Measurements from ENCODE around the gene ECM1.
A peak's percentile ranks its signal among the peaks of the same experiment; 100 is the strongest.

ECM1 gene

DNA sequence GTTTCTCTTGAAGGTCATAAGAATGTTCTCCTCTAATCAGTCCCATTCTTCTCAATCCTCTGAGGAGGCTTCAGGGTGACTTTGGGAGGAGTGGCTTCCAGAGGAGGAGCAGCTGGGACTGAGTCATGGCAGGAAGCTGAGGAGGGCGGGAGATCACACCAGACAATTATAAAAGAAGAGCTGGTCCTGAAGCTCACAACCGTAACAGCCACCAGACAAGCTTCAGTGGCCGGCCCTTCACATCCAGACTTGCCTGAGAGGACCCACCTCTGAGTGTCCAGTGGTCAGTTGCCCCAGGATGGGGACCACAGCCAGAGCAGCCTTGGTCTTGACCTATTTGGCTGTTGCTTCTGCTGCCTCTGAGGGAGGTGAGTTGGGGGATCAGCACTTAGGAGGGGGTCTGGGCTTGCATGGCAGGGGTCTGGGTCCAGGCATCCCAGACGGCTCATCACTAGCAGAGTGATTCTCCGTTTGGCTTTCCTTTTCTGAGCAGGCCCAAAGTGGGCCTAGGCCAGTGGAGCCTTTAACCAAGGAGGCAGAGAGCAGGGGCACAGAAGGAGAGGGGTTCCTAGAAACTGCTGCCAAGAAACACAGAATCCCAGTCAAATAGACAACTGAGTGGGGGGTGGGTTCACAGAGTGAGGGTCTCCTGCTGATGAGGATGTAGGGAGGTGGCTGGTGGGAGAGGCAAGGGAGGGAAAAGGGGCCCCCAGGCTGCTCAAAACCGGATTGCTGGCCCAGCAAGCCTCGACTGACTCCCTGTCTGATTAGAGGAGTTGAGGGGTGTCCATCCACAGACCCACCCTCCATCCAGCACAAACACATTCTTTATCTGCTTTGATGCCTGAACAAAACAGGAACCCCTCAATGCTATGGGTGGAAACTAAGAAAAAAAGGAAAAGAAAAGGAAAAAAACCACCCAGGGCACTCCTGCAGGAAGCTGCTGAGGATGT lies at the start of gene ECM1:
Gene ECM1 (plus strand): TSS at position 198 of the 953 bp plus-strand sequence. CDS start 101 bp downstream, at position 299.
- peak within 1 kb of the TSS; percentile 28 to 53 (median 48) for H3K4me3 Mint-ChIP-seq

GRCh38 chr1:150464422-150464826 lies 43.5 kb upstream of the ECM1 start:
- TF ChIP-seq, protein P1, sequence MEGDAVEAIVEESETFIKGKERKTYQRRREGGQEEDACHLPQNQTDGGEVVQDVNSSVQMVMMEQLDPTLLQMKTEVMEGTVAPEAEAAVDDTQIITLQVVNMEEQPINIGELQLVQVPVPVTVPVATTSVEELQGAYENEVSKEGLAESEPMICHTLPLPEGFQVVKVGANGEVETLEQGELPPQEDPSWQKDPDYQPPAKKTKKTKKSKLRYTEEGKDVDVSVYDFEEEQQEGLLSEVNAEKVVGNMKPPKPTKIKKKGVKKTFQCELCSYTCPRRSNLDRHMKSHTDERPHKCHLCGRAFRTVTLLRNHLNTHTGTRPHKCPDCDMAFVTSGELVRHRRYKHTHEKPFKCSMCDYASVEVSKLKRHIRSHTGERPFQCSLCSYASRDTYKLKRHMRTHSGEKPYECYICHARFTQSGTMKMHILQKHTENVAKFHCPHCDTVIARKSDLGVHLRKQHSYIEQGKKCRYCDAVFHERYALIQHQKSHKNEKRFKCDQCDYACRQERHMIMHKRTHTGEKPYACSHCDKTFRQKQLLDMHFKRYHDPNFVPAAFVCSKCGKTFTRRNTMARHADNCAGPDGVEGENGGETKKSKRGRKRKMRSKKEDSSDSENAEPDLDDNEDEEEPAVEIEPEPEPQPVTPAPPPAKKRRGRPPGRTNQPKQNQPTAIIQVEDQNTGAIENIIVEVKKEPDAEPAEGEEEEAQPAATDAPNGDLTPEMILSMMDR (IDR thresholded peaks at IDR 0.05; ENCODE audit: unreplicated experiment in 3 of 3) = peak; percentile 61 to 77 (median 76)
- no peak overlapping the region for H3K27ac Mint-ChIP-seq
- H3K27me3 Mint-ChIP-seq (ENCODE audit: low read depth) = no peaks in the 10 kb centered on the region
- no peaks in the 10 kb centered on the region for H3K4me1 Mint-ChIP-seq
- no peaks in the 10 kb centered on the region for H3K9me3 Mint-ChIP-seq
- H3K4me3 Mint-ChIP-seq = no peak overlapping the region
- H3K36me3 Mint-ChIP-seq (ENCODE audit: low read depth) = peaks cover 27% of the 10 kb centered on the region

More for the DNA sequence above, at the start of gene ECM1:
- peaks cover 43% of the 10 kb centered on the region for H3K36me3 Mint-ChIP-seq (ENCODE audit: low read depth)
- H3K4me1 Mint-ChIP-seq = peaks cover 32% of the 10 kb centered on the region
- H3K27ac Mint-ChIP-seq = peak within 1 kb of the TSS; percentile 75 to 85 (median 84)
- peaks cover 4% of the 10 kb centered on the region for H3K27me3 Mint-ChIP-seq (ENCODE audit: low read depth)
- TF ChIP-seq, protein P1 (IDR thresholded peaks at IDR 0.05; ENCODE audit: unreplicated experiment in 3 of 3) = no peak
- no peaks in the 10 kb centered on the region for H3K9me3 Mint-ChIP-seq

- Mint-ChIP-seq H3K36me3 (ENCODE audit: low read depth) (peaks cover 41% of the 10 kb centered on the region), H3K9me3 (no peaks in the 10 kb centered on the region), H3K27ac (no peak overlapping the region), H3K4me1 (no peaks in the 10 kb centered on the region), H3K27me3 (ENCODE audit: low read depth) (no peaks in the 10 kb centered on the region), H3K4me3 (no peak overlapping the region)
- TF ChIP-seq, protein P1 (IDR thresholded peaks at IDR 0.05; ENCODE audit: unreplicated experiment in 3 of 3) = no peak
These were observed 40.9 kb upstream of the ECM1 start for GRCh38 chr1:150466964-150467363.

GRCh38 chr1:150469291-150469690 lies 38.6 kb upstream of the ECM1 start:
- TF ChIP-seq, protein P1 (IDR thresholded peaks at IDR 0.05; ENCODE audit: unreplicated experiment in 3 of 3) = no peak
- no peak overlapping the region for H3K4me3 Mint-ChIP-seq
- peaks cover 8% of the 10 kb centered on the region for H3K4me1 Mint-ChIP-seq
- no peaks in the 10 kb centered on the region for H3K27me3 Mint-ChIP-seq (ENCODE audit: low read depth)
- peaks cover 58% of the 10 kb centered on the region for H3K36me3 Mint-ChIP-seq (ENCODE audit: low read depth)
- H3K27ac Mint-ChIP-seq = no peak overlapping the region
- H3K9me3 Mint-ChIP-seq = no peaks in the 10 kb centered on the region

DNA sequence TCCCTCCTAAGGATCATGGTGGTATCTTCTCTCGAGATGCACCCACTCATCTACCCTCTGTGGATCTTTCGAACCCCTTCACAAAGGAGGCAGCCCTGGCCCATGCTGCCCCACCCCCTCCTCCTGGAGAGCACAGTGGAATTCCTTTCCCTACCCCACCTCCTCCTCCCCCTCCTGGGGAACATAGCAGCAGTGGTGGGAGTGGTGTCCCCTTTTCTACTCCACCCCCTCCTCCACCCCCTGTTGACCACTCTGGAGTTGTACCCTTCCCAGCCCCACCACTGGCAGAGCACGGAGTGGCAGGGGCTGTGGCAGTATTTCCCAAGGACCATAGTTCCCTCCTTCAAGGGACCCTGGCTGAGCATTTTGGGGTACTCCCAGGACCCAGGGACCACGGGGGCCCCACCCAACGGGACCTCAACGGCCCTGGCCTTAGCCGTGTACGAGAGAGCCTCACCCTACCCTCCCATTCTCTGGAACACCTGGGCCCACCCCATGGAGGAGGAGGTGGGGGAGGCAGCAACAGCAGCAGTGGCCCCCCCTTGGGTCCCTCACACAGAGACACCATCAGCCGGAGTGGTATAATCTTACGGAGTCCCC lies 35.2 kb upstream of the ECM1 start:
- H3K27ac Mint-ChIP-seq = no peak overlapping the region
- peaks cover 41% of the 10 kb centered on the region for H3K4me1 Mint-ChIP-seq
- TF ChIP-seq, protein P1 (IDR thresholded peaks at IDR 0.05; ENCODE audit: unreplicated experiment in 3 of 3) = no peak
- H3K27me3 Mint-ChIP-seq (ENCODE audit: low read depth) = no peaks in the 10 kb centered on the region
- no peaks in the 10 kb centered on the region for H3K9me3 Mint-ChIP-seq
- peaks cover 45% of the 10 kb centered on the region for H3K36me3 Mint-ChIP-seq (ENCODE audit: low read depth)
- H3K4me3 Mint-ChIP-seq = no peak overlapping the region
